ENCODE results near the gene RNF157.

DNA sequence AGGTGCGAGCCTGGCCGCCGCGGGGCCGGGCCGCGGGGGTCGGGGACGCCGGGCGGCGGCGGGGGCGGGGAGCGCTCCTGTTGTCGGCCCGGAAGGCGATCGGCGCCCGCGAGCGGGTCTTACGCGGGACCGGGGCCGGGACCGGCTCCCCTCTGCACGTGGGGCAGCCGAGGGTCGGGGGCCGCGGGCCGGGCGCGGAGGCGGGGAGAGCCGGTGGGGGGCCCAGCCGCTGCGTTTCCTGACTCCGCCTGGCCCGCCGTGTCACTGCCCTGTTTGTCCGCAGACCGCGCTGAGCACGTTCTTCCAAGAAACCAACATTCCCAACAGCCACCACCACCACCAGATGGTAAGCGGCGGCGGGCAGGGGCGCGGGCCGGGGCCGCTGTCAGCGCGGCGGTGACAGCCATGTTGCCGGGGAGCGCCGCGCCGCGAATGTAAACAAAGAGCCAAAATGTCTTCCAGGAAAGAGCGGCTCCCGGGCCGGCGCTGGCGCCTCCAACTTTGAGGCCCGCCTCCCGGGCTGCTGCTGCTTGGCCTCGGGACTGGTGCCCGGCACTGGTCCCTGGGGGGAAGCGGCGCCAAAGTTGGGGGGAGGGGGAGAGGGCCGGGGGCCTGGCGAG is 25.4 kb upstream of the RNF157 start:
- TF ChIP-seq, protein P1, sequence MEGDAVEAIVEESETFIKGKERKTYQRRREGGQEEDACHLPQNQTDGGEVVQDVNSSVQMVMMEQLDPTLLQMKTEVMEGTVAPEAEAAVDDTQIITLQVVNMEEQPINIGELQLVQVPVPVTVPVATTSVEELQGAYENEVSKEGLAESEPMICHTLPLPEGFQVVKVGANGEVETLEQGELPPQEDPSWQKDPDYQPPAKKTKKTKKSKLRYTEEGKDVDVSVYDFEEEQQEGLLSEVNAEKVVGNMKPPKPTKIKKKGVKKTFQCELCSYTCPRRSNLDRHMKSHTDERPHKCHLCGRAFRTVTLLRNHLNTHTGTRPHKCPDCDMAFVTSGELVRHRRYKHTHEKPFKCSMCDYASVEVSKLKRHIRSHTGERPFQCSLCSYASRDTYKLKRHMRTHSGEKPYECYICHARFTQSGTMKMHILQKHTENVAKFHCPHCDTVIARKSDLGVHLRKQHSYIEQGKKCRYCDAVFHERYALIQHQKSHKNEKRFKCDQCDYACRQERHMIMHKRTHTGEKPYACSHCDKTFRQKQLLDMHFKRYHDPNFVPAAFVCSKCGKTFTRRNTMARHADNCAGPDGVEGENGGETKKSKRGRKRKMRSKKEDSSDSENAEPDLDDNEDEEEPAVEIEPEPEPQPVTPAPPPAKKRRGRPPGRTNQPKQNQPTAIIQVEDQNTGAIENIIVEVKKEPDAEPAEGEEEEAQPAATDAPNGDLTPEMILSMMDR (IDR thresholded peaks at IDR 0.05 in 4 of 5, conservative IDR thresholded peaks at IDR 0.05 in 1 of 5): no peak
- no peak for TF ChIP-seq POLR2A (IDR thresholded peaks at IDR 0.05)

Data from gastrocnemius medialis (tissue), 4 donors.